ENCODE data around the gene TEX19.
"Not testable (repeated sequence)": the region's sequence is repeated elsewhere in the genome, so short reads cannot be mapped to it uniquely, and the experiment has no call there.

The TEX19 gene

GRCh38 chr17:82378741-82379021, 19.6 kb downstream of the TEX19 start:
- no peak for DNase-seq

DNA sequence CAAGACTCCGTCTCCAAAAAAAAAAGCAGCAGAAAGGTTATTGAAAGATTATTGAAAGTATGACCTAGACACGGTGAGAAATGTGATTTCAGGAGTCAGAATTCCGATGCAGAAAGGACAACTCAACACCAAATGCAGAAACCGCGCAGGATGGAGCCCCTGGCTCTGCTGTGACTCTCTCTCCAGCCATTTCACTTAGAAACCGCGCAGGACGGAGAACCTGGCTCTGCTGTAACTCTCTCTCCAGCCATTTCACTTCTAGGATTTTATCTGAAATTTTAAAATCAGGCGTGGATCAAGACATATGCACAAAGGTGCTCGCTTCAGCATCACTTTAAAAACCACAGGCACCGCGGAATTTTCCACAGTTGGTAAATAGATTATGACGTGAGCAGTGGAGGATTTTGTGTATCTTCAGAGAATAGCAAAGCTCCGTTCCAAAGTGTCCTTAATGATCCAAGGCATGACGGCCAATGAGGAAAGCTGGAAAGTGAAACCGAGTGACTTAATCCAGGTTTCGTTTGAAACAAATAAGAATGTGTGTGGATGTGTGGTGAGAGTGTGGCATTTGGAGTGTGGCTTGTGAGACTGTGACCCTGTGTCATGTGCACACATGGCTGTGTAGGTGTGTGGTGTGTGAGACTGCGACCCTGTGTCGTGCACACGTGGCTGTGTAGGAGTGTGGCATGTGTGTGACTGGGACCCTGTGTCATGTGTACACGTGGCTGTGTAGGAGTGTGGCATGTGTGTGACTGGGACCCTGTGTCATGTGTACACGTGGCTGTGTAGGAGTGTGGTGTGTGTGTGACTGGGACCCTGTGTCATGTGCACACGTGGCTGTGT, 22.0 kb downstream of the TEX19 start:
- DNase-seq, result no peak

- DNase-seq, result not testable (repeated sequence)
These were observed 22.6 kb downstream of the TEX19 start for GRCh38 chr17:82381703-82382009.

- not testable (repeated sequence) for DNase-seq
These were observed 23.3 kb downstream of the TEX19 start for GRCh38 chr17:82382220-82382932.

GRCh38 chr17:82382933-82383255, 23.8 kb downstream of the TEX19 start:
- DNase-seq, result no peak

DNA sequence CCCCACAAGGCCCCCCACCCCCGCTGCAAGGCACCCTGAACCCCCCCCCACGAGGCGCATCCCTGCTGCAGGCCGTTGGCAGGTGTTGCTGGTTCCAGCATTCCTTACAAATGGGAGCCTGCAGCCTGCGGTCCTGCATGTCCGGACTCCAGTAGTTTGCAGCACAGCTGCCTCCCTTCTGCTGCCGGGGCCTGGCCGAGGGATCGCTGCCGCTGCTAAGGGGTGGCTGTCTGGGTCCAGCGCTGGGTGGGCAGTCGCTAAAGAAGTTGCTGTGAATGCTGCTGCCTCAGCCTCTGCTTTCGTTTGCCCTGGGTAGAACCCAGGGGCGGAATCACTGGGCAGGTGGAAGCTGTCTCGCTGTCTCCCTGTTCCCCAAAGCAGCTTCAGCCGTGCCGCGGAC, 24.4 kb downstream of the TEX19 start:
- no peak for DNase-seq

DNA sequence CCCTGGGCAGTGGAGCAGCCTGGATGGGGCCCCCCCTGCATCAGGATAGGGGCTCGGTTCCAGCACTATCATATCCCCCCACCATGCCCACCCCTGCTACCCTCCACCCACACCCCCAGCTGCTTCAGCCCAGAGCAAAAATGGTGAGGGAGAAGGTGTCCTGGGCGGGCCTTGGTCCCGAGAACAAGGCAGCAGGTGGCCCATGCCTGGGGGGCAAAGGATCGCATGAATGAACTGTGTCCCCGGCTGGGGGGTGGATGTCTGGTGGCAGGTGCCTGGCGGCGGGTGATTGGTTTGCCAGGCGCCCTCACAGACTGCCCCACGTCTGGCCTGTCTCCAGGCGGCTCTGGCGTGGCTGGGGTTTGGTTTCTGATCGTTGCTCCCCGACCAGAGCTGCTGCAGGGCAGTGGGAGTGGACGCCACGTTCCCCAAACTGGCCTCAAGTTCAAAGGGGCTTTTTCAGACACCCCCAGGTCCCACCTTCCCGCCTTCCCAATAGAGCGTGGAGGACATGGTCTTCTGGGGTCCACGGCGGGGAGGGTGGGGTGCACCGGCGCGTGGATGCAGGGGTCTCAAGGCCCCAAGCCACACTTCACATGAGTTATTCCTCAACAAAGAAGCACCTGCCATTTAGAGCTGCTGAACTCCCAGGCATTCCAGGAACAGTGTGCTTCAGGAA, 25.1 kb downstream of the TEX19 start:
- no peak for DNase-seq

DNA sequence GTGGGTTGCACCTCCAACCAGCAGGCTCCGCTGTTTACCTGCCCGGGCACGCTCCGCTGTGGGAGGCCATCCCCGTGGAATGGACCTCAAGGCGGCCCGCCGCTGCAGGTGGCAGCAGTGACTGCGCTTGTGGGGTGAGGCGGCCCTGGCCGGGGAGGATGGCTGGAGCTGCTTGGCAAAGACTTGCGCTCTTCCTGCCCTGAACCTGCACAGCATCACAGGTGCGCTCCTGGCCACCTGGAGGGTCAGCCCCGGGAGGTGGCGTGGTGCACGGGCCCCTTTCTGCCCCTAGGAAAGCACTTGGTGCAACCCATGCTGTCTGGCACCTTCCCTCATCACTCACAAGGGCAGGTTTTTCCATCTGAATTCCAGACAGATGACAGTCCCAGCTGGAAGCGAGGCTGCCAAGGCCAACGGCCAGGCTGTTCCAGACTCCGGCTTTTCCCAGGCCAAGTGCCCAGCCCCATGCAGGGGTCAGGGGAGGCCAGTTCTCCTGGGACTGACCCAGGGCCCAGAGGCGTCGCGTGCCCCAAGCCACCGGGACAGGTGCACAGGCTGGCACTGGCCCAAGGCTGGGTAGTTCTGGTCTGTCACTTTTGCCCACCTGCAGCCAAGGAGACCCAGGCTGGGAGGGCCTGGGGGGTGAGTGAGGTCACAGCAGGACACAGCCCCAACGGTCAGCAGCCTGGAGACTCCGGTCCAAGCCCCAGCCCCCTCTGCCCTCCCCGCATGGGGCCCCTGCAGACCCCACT, 25.9 kb downstream of the TEX19 start:
- DNase-seq, result no peak

GRCh38 chr17:82385559-82386254, 26.7 kb downstream of the TEX19 start:
- DNase-seq, result no peak

- DNase-seq, result no peak
These were observed 27.3 kb downstream of the TEX19 start for GRCh38 chr17:82386255-82386831.

GRCh38 chr17:82386881-82387704, 28.0 kb downstream of the TEX19 start:
- DNase-seq, result no peak

- DNase-seq, result no peak
These were observed 28.7 kb downstream of the TEX19 start for GRCh38 chr17:82387705-82388106.

- DNase-seq, result no peak
These were observed 29.3 kb downstream of the TEX19 start for GRCh38 chr17:82388223-82388921.

GRCh38 chr17:82388922-82389283, 29.9 kb downstream of the TEX19 start:
- DNase-seq, result no peak

DNA sequence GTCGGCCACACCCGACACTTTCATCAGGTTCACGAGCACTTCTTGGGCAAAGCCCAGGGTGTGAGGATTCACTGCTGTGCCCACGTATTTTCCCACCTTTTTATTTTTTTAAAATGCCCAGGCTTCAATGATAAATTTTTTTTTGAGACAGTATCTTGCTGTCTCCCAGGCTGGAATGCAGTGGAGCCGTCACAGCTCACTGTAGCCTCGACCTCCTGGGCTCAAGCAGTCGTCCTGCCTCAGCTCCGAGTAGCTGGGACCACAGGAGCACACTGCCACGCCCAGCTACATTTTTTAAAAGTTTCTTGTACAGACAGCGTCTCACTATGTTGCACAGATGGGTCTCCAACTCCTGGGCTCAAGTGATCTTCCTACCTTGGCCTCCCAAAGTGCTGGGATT, 30.3 kb downstream of the TEX19 start:
- DNase-seq, result no peak

DNA sequence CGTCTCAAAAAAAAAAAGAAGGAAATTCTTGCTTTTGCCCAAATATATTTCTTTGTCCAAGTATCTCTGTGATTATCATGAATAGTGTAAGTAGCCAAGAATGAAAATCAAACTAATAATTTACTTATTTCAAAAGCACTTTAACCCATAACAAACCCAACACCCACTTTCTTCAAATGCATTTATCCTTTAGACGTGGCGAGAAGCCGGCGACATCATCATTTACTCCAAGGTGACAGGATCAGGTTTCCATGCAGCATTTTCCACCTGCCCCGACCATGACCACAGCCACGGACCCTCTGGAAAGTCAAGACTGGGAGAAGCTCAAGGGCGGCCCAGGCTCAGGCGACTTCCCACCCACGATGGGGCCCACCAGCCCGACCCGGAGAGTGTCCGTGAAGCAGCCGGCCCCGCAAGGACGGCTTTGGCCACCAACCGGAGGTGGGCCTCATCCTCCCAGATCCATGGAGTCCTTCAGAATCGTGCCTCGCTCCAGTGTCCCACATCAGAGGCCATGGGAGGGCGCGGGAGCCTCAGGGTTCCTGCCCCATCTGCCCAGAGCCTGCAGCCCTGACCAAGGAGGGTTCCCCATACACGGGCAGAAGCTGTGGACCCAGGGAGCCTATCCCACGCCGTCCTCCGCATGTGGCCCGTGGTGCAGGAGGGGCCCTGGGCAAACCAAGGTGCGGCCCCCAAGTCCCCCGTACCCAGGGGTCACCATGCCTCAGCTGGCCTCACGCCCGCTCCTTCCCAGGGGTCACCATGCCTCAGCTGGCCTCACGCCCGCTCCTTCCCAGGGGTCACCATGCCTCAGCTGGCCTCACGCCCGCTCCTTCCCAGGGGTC, 31.2 kb downstream of the TEX19 start:
- no peak for DNase-seq

DNA sequence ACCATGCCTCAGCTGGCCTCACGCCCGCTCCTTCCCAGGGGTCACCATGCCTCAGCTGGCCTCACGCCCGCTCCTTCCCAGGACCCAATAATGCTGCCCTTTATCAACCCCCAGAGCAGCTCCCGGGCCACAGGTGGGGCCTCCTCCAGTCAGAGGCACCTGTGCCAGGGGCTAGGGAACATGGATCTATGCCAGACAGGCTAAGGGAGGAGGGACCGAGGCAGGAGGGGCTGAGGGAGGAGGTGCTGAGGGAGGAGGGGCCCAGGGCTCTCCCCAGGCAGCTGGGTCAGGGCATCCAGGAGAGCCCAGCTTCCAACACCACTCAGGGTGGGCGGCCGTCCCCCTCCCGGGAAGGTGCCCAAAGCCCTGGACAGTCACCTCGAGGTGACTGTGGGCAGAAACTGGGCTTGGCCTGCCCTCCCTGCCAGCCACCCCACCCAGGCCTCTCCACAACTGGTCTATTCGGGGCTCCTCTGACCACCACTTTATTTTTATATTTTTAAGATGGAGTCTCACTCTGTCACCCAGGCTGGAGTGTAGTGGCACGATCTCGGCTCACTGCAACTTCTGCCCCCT, 31.9 kb downstream of the TEX19 start:
- no peak for DNase-seq

DNA sequence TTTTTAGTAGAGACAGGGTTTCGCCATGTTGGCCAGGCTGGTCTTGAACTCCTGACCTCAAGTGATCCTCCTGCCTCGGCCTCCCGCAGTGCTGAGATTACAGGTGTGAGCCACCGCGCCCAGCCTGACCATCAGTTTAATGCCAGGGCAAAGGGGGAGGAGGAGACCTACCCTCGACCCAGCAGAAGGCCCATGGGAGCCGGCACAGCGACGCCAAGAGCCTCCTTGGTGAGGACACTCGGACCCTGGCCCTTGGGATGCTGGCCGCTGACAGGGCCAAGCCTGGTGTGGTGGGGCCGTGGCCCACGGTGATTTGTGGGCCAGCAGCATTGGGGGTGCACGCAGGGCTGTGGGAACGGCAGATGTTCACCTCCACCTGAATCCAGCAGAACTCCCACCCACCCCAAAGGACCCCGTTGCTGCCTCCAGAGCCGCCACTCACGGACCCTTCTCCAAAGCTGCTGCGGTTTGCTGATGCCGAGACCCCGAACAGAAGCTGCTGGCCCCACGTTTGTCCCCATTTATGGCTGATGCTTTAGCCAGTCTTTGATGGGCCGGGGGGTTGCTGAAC, 32.5 kb downstream of the TEX19 start:
- no peak for DNase-seq

- DNase-seq, result no peak
These were observed 33.3 kb downstream of the TEX19 start for GRCh38 chr17:82392209-82392920.
